ENCODE measurements around the gene ZNF512B.
"Not testable (repeated sequence)": the region's sequence is repeated elsewhere in the genome, so short reads cannot be mapped to it uniquely, and the experiment has no call there.

Gene ZNF512B

DNA sequence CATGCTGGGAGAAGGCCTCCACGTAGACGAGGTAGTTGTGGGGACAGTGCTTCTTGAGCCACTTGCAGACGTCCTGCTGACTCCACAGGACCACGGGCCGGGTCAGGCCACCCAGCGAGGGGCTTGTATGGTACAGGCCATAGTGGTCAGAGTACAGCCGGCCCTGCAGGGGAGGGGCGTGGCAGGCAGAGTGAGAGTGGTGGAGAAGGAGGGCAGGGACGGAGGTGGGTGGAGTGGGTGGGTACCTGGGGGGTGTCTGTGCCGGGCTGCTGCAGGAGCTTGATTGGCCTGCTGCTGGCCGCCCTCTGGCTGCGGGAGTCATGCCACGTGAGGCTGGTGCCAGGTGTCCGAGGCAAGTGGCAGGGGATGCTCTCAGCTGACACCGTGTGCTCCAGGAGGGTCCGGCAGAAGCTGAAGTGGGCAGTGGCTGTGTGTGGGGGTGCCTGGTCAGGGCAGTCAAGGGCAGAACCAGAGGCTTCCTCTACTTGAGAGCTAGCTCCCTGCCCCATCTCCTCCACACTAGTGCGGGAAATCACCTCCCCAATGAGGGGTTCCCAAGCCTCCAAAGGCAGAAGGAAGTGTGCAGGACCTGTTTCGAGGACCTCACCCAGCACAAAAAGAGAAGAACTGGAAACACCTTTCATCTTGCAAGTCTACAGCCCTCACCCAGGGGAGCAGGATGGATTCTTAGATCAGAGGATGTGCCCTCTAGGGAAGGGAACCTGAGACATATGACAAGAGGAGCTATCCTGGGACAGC lies 7.4 kb upstream of the ZNF512B start:
- DNase-seq = no peak

DNA sequence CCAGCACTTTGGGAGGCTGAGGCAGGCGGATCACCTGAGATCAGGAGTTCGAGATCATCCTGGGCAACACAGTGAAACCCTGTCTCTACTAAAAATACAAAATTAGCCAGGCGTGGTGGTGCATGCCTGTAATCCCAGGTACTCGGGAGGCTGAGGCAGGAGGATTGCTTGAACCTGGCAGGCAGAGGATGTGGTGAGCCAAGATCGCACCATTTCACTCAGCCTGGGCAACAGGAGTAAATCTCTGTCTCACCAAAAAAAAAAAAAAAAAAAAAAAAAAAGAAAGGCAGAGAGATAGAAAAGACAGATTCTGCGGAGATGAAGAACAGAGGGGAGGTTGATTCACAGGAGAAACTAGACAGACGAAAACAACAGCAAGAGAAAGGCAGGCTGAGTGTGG lies 6.8 kb upstream of the ZNF512B start:
- not testable (repeated sequence) for DNase-seq

DNA sequence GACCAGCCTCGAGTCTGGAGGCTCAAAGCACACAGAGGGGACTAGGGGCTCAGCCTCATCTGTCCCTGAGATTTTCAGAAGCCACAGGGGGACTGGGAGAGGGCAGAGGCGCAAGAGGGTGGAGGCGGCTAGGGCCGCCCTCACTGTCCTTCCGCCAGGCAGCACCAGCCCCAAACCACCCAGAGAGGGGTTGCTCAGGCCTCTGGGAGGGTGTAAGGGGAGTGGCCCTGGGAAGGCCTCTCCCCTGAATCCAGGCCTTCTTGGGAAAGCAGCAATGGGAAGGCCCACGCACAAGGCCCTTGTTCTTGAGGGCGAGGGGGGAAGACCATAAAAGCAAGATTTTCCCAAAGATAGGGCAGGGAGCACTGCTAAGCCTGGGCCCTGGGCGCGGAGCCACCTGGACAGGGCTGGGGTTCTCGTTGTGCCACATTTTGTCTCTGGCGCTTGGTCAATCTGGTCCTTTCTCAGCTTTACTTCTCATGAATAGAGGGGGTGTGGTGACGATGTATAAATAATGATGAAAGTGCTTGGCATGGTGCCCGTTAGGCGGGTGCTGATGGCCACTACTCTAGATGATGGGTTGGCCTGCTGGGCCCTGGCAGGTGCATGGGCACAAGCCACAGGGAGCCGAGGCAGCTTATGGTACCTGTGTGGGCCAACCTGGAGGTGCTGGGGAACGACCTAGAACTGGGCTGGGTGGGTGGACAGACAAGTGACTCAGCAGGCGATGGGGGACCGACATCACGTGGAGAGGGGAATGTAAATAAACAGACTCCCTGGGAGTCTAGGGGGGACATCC lies 4.9 kb upstream of the ZNF512B start:
- no peak for DNase-seq

DNA sequence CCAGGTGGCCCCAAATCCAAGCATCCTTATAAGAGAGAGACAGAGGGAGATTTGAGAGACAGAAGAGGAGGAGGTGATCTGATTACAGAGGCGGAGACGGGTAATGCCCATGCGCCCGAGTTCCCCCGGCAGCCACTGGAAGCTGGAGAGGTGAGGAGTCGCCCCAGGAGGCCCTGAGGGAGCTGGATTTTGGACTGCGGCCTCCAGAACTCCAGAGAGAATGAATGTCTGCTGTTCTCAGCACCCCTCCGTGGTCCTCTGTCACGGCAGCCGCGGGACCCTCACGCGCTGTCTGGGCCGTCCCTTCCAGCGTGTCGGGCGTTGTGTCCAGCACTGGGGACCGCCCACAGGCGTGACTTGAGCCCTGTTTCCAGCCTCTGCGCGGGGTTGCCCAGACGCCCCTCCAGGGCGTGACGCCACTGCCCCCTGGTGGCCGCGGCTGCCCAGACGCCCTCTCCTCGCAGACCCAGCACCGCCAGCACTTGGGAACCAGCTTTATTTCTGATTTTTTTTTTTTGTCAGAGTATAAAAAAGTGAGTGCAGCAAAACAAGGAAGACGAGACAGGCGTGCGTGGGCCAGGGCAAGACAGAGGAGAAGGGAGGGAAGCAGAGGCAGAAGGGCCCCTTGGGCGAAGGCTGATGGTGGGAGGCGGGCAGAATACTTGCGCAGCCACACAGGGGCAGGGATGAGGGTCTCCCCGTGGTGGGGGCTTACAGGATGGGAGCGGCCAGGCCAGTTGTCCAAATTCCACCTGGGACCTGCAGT lies 4.1 kb upstream of the ZNF512B start:
- DNase-seq = peak; percentile 62

DNA sequence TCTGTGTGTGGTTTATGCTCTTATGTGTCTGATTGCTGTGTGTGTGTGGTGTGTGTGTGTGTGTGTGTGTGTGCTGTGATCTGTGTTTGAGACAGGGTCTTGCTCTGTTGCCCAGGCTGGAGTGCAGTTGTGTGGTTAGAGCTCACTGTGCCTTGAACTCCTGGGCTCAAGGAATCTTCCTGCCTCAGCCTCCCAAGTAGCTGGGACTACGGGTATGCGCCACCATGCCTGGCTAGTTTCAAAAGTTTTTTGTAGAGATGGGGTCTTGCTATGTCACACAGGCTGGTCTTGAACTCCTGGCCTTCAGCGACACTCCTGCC lies 3.4 kb upstream of the ZNF512B start:
- DNase-seq = no peak

DNA sequence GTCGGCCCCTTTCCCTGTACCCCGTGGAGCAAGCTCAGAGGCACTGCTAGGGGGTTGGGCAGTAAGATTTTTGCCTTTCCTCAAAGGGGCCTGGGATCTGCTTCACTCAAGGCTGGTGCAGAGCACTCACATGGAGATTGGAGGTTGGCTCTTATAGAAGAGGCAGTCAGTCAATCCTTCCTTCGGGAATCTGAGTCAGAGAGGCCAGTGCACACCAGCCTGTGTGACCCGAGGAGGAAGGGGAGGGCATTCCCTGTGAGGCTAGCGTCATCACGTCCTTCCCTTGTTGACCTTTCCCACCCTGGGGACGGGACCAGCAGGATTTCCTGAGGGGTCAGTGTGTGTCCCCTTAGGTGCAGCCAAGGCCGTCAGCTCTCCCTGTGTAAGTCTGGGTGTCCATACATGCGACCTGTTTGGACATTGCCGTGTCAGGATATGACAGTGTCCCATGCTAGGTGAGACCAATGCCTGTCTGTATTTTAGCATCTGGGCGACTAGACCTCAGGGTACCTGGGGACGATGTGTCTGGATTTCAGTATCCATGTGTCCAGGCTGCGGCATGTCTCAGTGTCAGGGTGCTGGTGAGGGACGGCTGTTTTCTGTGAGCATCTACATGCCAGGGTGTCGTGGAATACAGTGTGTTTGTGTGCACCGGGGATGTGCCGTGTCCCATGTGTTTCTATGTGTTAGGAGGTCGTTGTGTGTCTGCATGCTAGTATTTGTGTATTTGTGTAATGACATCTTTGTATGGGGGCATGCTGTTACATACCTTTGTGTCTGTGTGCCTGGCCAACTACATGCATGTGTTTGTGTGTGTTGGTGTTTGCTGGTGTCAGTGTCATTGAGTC lies 2.8 kb upstream of the ZNF512B start:
- DNase-seq = no peak

DNA sequence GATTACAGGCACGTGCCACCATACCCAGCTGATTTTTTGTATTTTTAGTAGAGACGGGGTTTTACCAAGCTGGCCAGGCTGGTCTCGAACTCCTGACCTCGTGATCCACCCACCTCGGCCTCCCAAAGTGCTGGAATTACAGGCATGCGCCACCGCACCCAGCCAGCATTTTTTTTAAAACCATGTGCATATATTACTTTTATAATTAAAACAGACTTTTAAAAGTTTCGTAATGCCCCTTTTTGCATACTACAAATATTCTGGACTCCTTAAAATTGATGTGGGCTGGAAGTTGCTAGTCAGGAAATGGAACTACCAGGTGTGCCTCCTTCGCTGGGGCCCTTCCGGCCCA lies 2.2 kb upstream of the ZNF512B start:
- DNase-seq = not testable (repeated sequence)

DNA sequence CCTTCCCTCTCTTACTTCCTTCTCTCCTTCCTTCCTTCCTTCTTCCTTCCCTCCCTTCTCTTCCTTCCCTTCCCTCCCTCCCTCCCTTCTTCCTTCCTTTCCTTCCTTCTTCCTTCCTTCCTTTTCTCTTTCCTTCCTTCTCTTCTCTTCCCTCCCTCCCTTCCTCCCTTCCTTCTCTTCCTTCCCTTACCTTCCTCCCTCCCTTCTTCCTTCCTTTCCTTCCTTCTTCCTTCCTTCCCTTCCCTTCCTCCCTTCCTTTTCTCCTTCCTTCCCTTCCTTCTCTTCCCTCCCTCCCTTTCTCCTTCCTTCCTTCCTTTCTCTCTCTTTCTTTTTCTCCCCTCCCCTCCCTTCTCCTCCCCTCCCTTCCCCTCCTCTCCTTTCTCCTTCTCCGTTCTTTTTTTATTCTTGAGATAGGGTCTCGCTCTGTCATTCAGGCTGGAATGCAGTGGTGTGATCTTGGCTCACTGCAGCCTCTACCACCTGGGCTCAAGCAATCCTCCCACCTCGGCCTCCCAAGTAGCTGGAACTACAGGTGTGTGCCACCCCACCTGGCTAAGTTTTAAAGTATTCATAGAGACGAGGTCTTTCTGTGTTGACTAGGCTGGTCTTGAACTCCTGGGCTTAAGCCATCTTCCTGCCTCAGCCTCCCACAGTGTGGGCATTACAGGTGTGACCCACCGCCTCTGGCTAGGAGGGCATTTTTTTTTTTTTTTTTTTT lies 1.1 kb upstream of the ZNF512B start:
- no peak for DNase-seq

DNA sequence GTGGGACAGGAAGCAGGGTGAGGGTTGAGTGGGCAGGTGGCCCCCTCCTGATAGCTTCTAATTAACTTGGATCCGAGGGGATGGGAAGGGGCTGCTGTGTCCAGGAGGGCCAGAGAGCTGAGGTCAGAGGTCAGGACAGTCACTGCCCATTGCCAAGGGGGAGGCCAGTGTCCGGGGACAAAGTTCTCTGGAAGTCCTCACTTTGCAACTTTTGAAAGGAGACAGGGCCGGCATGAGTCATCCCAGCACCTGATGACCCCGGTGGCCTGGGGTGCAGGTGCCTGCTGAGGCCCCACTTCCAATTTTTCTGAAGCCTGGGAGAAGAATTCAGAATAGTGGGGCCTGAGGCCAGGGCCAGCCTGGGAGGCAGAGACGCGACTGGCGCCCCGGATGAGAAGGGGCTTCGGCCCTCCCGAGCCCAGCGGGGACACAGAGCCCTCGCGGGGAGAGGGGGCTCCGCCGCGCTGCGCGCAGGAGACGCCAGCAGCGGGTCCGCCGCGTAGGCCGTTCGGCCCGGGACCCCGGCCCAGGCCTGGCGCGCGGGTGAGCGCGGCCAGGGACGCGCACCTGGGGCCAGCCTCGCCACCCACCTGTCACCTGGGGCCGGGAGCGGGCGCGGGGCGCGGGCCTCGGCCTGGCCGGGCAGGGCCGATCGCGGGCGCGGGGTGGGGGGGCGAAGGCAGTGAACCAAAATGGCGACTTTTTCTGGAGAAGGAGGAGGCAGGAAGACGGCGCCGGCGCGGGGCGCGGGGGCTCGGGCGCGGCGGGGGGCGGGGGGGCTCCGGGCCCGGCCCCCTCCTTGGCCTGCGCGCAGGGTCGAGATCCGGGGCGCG lies 586 bp downstream of the ZNF512B start:
- peak; percentile 40 for DNase-seq

DNA sequence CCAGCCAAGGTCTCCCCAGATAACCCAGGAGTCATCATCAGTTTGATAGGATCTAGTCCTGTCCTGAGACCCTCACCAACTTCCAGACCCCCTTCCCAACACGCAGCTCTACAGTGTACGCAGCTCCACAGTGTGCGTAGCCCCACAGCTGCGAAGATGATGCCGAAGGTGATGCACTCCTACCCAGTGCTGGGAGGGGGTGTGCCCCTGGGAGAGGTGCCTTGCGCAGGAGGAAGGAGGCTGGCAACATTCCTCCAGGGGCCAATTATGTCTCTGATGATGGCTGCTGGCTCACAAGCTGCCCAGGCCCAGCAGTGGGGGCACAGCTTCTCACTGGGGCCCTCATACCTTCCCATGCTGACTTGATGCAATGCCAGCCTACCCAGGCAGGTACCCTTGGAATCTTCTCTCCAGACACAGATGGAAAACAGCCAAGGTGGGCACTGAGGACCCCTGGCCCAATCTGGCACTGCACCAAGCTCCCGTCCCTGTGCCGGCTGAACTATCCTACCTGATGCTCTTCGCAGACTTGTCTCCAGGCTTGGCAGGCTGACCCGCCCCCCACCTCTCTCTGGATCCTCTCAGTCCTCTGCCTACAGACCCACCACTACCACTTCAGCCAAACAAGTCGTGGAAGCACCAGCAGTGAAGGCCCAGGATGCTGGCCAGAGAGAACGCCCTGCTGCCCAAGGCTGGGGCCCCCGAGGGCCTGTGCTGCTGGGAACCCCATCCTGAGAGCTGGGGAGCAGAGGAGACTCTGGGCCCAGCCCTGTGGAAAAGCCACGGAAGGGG lies 1.4 kb downstream of the ZNF512B start:
- no peak for DNase-seq

DNA sequence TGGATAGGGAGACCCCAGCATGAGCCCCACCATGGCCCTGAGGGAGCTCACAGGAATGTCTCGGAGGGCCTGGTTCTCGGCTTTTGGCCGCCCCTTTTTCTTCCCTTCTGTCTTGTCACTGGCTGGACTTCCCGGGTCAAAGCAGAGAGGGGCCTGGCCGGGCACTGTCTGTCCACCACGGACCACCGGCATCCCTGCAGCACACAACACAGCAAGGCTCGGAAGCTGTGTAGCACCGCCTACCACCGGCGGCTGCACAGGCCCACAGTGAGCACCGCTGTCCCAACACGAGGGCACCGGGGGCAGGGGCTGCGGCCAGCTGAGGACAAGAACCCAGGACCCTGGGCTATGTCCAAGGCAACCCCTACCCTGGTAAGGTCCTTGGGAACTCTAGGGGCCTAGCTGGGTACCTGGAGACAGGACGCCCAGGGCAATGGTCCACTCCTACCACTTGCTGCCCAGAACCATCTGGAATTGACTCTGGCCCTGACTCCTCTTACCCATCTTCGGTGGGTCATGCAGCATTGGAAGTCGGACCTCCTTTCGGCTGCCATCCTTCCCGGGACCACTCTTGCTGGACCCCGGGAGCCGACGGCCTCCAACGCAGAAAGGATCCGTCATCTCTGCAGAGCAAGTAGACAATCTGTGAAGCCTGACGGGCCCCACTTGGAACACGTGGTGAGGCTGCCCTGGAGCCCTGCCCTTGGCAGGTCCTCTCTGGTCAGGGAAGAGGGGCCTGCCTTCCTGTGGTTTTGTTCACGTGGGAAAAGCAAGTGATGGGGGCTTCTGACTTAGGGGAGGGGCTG lies 2.2 kb downstream of the ZNF512B start:
- DNase-seq = no peak

DNA sequence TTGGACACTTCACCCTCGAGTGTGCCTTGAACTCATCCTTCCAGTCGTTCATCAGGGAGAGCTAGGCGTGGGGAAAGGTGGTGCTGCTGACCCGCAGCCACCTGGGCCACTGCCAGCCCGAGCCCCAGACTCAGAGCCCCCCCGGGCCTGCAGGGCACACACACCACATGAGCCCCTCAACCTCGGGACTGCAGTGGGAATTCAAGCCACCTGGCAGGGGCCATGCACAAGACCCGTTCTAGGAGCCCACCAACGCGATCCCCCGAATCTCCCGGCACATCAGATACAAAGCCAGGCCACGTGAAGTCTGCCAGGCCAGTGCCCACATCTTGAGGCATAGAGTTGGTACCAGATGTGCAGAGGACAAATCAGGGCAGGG lies 2.8 kb downstream of the ZNF512B start:
- no peak for DNase-seq

DNA sequence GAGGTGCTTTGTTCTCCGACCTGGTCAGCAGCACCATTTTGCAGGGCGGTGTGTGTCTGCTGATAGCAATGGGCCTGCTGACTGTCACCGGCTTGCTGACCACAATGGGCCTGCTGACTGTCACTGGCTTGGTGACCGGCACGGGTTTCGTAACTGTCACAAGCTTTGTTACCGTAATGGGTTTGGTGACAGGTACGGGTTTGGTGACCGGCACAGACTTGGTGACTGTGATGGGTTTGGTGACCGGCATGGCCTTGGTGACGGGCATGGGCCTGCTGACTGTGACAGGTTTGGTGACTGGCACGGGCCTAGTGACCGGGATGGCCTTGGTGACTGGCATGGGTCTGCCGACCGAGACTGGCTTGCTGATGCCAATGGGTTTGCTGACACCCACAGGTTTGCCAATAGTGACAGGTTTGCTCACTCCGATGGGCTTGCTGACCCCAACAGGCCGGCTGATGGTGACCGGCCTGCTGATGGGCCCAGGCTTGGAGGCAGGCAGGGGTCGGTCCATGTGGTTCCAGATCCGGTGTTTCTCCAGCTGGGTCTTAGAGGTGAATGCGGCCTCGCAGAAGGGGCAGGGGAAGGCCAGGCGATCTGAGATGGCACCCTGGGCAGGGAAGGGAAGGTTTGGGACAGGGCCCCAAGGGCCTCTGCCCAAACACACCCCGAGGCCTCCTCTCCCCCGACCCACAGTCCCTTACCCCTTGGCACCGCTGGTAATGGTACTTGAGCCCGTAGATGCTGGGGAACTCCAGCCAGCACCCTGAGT lies 3.4 kb downstream of the ZNF512B start:
- no peak for DNase-seq

DNA sequence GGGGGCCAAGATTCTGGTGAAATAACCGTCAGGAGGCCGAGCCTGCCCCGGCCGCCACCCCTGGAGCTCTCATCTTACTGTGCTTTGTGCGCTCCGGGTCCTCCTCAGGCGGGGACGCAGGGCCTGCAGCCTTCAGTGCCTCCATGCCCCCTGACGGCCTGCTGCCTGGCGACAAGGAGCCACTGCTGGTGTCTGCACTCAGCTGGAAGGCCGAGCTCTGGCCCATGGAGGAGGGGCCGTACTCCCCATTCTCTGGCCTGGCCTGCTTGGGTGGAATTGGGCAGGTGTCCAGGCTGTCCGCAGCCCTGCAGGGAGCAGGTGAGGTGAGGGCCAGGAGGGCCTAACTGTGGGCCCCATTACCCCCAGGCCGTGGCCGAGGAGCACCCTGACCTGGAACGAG lies 5.3 kb downstream of the ZNF512B start:
- DNase-seq = no peak

DNA sequence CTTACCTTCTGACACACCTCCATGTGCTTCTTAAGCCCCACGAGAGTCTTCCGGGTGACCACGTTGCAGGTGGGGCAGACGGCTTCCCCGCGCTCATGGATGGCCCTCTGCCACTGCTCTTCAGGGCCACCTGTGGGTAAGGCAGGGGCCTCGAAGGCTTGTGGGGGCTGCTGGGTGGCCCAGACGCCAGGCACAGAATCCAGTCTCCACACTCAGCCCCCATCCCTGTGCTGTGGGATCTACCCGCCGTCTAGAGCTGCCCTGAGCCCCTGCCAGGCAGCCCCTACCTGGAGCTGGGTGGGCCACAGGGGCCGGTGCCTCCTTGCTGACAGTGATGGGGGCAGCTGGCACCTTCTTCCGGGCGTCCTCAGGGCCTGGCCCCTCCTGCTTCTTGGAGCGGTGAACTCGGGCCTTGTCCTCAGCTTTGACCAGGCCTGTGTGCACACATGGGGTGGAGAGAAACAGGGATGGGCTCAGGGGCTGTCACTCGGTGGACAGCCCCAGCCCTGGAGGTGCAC lies 5.9 kb downstream of the ZNF512B start:
- no peak for DNase-seq

DNA sequence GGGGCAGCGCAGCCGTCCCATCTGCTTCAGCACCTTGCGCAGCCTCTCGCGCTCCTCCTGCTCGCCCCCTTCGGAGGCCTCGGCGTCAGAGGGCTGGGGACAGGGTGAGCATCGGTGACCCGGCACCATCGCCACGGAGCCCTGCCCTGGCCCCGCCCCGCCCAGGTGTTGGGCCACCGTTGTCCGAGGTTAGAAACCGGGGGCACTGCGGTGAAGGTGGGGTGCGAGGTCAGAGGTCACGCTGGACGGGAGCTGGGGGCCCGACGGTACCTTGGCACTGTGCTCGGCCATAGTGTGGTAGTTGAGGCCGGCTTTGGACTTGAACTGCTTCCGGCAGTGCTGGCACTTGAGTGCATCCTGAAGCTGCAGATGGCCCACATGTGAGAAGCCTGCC lies 6.4 kb downstream of the ZNF512B start:
- DNase-seq = no peak

DNA sequence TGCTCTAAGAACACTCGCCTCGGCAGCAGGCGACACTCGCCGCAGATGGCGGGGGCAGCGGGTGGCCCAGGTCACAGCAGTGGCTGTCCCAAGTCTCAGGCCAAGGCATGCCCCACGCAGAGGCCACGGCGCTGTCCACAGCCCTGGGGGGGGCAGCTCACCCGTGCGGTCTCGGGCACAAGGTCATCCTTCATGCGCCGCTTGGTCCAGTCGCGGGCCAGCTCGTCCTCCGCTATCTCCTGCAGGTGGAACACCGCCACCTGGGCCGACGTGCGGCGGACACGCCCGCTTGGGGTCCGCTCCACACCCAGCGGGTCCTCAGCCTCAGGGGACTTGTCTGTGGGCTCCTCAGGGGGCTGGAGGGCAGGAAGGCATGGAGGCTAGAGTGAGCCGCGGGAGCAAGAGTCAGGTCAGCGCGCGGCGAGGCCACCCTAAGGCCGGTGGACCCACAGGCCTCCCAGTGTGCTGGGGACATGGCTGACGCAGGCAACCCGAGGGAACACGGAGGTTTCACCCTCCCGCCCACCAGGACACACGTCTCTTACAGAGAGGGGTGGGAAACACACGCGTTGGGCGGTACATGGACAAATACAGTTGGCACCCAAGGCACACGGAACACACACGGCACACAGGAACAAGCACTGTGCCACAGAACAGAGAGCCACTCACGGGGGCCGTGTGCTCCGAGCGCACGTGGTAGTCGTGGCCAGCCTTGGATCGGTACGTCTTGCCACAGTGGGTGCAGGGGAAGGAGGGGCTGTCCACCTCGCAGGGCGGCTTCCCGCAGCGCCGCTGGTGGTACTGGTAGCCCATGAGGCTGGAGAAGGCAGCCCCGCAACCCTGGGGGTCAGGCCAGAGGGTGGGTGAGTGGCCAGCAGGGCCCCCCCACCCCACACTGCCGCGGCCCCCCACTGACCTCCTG lies 7.0 kb downstream of the ZNF512B start:
- no peak for DNase-seq

Measured in central memory CD4-positive, alpha-beta T cell (primary cell).